ENCODE measurements around the gene TADA2A.

Gene TADA2A, protein sequence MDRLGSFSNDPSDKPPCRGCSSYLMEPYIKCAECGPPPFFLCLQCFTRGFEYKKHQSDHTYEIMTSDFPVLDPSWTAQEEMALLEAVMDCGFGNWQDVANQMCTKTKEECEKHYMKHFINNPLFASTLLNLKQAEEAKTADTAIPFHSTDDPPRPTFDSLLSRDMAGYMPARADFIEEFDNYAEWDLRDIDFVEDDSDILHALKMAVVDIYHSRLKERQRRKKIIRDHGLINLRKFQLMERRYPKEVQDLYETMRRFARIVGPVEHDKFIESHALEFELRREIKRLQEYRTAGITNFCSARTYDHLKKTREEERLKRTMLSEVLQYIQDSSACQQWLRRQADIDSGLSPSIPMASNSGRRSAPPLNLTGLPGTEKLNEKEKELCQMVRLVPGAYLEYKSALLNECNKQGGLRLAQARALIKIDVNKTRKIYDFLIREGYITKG

DNA sequence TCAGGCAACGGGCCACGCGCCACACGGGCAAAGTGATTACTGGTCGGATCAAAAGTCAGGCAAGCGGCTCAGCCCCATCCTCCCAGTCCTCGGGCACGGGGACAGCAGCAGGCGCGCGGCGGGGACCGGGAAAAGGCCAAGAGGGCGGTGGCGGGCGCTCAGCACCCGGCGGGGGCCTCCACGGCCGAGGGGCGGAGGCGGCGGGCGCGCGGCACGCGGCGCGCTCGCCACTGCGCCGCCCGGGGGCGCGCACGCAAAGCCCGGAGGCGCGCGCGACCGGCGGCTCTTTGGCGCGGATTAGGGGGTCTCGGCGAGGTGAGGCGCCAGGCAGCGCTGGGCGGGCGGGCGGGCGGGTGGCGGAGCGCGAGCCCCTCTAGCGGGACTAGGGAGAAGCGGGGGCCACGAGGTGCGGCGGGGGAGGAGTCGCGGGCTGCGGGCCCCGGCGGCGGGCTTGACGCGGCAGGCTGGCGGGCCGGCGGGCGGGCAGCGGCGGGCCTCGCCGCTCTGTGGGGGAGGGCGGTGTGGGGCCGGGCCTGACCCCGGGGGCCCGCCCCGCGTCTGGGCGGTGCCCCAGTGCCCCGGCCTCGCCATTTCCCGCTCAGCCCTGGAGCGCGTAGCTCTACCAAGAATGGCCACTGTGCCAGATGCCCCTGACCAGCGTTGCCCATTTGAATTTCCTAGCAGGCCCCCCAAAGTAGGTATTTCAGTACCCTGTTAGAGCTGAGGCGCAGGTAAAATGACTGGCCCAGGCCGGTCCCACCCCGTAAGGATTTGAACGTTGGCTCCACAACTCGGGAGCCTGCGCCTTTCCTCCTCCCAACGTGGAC lies at the start of gene TADA2A, which contains the start of gene ACACA:
TADA2A (plus strand) TSS at position 252 of the 827 bp plus-strand sequence. CDS start 4,480 bp downstream, outside the sequence.
ACACA (minus strand) TSS at position 202 of the 827 bp plus-strand sequence. CDS start 537 bp downstream, outside the sequence.
- peak in 1 of 2 experiments; percentile 47 for DNase-seq

DNA sequence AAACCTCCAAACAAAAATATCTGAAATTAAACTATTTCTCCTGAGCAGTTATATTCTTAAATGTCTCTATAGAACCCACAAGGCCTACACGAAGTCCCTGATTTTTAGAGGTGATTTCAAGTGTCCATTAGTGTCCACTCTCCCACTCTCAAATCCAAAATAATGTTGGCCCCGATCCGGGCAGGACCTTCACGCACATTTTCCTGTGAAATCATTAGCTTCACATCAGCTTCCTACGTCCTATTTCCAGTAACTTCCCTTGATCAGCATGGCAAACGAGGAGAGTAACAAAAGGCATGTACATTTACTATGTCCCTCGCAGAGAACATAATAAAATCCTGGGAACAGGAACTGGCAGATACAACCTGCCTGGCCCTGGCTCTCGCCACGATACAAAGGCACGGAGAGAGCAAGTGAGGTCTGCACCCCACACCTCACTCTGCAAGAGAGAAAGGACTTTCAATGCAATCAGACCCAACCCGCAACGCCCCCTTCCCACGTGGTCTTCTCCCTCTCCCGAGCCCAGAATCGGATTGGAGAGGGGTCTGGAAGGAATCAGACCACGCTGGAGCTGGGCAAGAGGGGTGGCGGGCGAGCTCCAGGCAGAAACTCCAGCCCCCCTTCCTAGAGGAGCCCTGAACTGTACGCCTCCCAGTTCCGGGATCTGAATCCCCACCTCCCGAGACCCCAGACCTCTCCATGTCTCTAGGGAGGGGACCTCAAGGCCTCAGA lies 48.4 kb upstream of the TADA2A start:
- peak in 1 of 2 experiments; percentile 22 for DNase-seq

- peak in 1 of 2 experiments; percentile 75 for DNase-seq
Measured at GRCh38 chr17:37358830-37359681, 47.6 kb upstream of the TADA2A start.

DNA sequence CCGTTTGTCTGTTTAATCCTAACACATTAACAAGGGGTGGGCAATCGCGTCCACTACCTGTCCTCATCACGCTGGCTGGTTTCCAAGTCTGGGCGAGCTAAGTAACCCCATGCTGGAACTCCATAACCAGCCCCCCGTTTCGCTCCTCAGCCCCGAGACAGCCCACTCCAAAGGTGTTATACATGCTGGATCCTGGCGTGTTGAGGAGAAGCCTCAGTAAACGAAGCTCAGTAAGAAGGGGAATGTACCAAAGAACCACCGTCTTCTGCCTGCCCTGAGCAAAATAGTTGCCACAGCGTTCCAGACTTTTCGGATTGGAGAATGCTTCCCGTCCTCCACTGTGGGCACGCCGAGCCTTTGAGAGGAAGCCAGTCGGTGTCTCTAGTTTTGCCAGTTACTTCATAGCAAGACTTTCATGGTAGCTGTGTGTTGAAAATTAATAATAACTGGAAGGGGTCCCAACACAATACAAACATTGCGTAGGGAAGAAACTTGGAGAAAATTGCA lies 47.0 kb upstream of the TADA2A start:
- DNase-seq, result no peak

- DNase-seq, result no peak
Measured at GRCh38 chr17:37360632-37361031, 46.1 kb upstream of the TADA2A start.

- DNase-seq, result no peak
Measured at GRCh38 chr17:37361543-37361942, 45.1 kb upstream of the TADA2A start.

DNA sequence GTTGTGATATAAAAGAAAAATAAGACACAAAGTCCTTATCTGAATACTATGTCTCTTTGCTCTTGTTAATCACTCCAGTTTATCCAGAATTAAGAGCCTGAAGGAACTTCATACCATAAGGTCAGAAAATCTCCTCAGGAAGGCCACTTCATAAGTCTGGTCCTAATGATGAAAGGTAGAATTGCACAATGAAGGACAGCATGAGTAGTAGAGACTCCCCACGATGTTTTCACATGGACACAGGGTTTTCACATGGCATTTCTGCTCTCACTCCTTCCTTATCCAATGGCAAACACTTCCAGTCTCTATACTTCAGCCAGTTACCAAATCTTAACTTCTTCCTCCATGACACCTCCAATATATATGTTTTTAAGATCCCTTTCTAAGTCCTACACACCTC lies 41.1 kb upstream of the TADA2A start:
- no peak for DNase-seq

GRCh38 chr17:37368577-37368976 lies 38.1 kb upstream of the TADA2A start:
- no peak for DNase-seq

GRCh38 chr17:37373530-37374159 lies 33.0 kb upstream of the TADA2A start:
- peak in 1 of 2 experiments; percentile 16 for DNase-seq

DNA sequence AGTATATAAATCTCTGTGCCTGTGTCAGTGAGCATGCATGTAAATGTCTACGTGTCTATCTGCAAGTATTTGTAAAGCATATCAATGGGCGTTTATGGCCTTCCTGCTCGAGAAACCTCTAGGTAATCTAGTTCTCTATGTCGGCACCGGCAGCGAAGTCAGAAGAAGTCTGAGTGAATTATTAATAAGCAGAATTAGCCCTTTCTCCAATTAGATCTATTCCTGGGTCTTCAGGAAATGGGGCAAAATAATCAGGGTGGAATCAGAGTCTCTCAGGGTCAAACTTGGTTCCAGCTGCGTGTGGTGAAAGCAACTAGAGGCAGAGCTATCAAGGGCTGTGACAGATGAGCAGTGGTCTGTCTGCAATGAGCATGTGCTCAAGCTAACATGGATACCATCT lies 31.0 kb upstream of the TADA2A start, which contains the start of gene C17orf78:
C17orf78 (plus strand) TSS at position 280 of the 400 bp plus-strand sequence; CDS start at position 388, 108 bp downstream.
- no peak for DNase-seq

- DNase-seq, result no peak
Measured at GRCh38 chr17:37382056-37382455, 24.6 kb upstream of the TADA2A start.

- DNase-seq, result no peak
Measured at GRCh38 chr17:37384560-37385149, 22.0 kb upstream of the TADA2A start.

DNA sequence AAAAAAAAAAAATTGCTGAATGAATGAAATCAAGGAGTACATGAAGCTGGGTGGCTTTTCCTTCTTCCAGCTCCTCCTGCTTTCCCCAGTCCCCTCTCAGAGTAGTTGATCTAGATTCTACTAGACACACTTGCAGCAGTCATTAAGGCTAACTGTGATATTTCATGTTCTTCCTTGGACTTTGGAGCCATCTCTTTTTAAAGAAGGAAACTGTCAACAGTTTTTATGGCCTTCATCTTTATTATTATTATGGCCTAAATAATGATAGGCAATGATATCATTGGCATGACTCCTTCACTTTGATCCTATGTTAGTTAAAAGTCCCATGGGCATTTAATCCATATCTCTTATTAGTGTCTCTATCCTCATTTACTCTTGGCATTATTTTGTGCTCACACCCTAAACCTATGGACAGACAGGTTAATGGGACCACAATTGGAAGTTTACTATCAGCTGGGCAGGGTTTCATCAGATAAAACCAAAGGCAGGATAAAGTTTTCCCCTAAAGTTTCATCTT lies 21.2 kb upstream of the TADA2A start:
- no peak for DNase-seq

DNA sequence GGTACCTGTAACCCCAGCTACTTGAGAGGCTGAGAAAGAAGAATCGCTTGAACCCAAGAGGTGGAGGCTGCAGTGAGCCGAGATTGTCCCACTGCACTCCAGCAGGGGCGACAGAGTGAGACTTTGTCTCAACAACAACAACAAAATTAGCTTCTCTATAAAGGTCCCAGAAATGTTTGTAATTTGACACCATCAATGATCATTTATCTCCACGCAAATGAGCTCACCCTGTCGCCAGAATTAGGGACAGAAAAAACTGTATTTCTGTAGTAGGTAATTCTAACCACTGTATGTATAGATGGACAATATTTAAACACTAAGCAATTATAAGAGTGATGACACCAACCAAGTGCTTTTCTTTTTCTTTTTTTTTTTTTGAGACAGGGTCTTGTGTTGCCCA lies 20.2 kb upstream of the TADA2A start:
- DNase-seq, result no peak

- DNase-seq, result no peak
Measured at GRCh38 chr17:37388266-37388665, 18.4 kb upstream of the TADA2A start.

DNA sequence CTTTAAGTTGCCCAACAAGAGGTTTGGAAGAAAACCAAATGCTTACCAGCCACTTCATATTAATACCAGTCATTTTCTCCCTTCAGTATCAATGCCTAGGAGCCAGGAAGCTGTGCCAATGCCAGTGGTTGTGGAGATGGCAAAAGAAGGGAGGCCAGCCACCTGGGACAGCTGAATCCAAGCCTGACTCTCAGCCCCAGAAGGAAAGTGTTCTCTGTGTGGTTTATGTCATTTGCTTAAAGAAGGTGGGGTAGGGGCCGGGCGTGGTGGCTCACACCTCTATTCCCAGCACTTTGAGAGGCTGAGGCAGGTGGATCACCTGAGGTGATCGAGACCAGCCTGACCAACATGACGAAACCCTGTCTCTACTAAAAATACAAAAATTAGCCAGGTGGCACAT lies 17.5 kb upstream of the TADA2A start:
- DNase-seq, result no peak

DNA sequence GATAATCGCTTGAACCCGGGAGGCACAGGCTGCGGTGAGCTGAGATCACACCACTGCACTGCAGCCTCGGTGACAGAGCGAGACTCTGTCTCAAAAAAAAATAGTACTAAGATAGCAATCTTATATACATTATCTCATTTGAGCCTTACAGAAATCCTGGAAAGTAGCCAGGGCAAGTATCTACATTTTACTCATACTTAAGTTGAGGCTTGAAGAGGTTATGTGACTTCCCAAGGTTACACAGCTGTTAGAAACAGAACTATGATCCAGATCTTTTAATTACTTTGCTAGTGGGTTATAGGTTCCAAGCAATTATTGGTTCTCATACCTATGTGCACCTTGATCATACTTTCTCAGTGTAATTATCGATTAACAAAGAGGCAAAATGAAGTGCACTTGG lies 15.5 kb upstream of the TADA2A start:
- no peak for DNase-seq

DNA sequence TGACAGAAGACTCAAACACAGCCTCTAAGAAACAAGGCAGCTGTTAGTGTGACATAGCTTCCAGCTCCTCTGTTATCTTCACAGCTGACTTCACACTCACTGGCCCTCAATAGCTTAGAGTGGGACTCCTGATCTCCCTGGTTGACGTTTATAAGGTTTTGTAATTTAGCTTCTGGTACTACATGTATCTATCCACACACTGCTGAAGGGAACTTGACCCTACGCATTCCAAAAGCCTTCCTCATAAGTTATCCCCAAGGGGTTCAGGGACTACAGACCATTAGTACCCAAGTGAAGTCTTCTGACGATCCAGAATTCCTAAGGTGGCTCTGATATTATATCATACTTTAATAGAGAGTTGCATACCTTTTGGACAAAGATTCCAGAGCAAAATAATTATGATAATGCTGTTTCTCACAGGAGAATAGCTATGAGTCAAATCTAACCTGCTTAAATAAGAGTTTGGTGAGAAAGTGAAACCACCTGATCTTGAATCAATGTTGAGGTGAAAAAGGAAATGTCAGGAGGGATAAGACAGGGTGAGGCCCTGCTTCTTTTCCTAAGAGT lies 14.6 kb upstream of the TADA2A start:
- no peak for DNase-seq

DNA sequence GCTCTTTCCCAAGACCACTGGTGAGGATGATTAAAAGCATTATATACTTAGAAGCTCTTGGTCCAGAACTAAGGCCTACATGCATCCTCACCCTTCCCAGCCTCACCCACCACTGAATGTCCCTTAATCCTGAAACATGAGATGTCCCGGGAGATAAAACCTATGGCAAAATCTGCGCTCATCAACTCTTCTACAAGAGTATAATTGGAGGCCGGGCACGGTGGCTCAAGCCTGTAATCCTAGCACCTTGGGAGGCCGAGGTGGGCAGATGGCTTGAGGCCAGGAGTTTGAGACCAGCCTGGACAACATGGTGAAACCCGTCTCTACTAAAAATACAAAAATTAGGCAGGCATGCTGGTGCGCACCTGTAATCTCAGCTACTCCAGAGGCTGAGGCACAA lies 13.3 kb upstream of the TADA2A start:
- no peak for DNase-seq

DNA sequence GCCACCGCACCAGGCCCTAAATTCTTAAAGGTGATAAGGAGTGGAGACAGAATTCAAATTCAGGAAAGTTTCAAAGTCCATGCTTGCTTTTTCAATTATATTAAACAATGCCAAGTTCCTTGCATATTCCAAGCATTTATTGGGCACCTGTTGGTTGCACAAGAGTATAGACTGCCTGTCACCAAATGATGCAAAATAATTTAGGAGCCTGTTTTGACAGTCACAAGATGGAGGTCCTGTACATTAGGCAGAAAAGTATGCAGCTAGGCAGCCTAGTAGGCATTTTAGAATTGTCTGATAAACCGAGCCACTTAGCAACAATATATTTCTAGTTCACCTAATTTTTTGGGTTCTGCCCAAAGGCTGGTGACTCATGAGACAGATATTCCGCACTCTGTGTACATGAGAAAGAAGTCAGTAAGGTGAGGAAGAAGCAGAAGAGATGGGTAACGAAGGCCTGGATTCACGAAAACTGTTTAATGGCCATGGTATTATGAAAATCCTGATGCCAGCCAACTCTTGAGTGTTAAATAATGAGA lies 7.4 kb upstream of the TADA2A start:
- no peak for DNase-seq
